Stomach (tissue), 9 donors: ENCODE results near the gene CMTM4. TPM values are rescaled to one million over a fixed set of nuclear protein-coding genes. Genes with fewer than 3 reads are reported as not detected.

Source experiments
- DNase-seq, 2 donors: peaks; one replicate each; pipeline versions ENCODE4 v3.0.0 to v3.0.0-alpha.2; 2013 to 2019
- H3K27ac ChIP-seq, 5 donors: fragments of 200-600 bp in 4 of 5; sonication (generic) in 4 of 5; one replicate each; pipeline ENCODE4 v1.5.1; 2013 to 2019; ENCODE audit warnings: mild to moderate bottlenecking in 1 of 5, moderate library complexity in 1 of 5
- H3K27me3 ChIP-seq, 3 donors: fragments of 200-600 bp; sonication (generic); one replicate each; pipeline ENCODE4 v1.5.1; 2017 to 2019; ENCODE audit warnings: mixed run types in 1 of 3
- H3K36me3 ChIP-seq, 4 donors: fragments of 200-600 bp; sonication (generic); 1 replicate in 3 of 4; 2 replicates in 1 of 4; pipeline ENCODE4 v1.5.1; 2016 to 2019
- H3K4me1 ChIP-seq, 4 donors: fragments of 200-600 bp; sonication (generic); one replicate each; pipeline ENCODE4 v1.5.1; 2016 to 2019
- H3K4me3 ChIP-seq, 4 donors: fragments of 200-600 bp; sonication (generic) in 3 of 4; one replicate each; pipeline ENCODE4 v1.5.1; 2016 to 2019; ENCODE audit warnings: mild to moderate bottlenecking in 1 of 4
- H3K9me3 ChIP-seq, 4 donors: fragments of 200-600 bp; sonication (generic); one replicate each; pipeline ENCODE4 v1.5.1; 2016 to 2019
- CTCF ChIP-seq, 7 experiments: fragments of 450-650 bp in 4 of 7; fragments of 200-600 bp in 3 of 7; sonication (generic) in 3 of 7; IDR thresholded peaks; one replicate each; pipeline ENCODE4 v1.5.1; 2016 to 2019; ENCODE audit warnings: antibody characterized with exemption in 7 of 7, control low read depth in 2 of 7, mild to moderate bottlenecking in 1 of 7
- EP300 ChIP-seq: sonication (generic); formaldehyde crosslinking; IDR thresholded peaks from one replicate; pipeline ENCODE4 v1.6.1; 2017; ENCODE audit warnings: antibody characterized with exemption
- POLR2A ChIP-seq, 4 donors: fragments of 450-650 bp; IDR thresholded peaks; one replicate each; pipeline ENCODE4 v1.6.1; 2016; ENCODE audit warnings: antibody characterized with exemption in 4 of 4, control low read depth in 2 of 4, mild to moderate bottlenecking in 1 of 4, moderate library complexity in 1 of 4
- POLR2AphosphoS5 ChIP-seq, 3 donors: sonication (generic); formaldehyde crosslinking; IDR thresholded peaks; one replicate each; pipeline ENCODE4 v1.6.1; 2016; ENCODE audit warnings: antibody characterized with exemption in 3 of 3
- WGBS, 5 donors: extraction: QIAGEN DNeasy Blood & Tissue Kit in 3 of 5; methylation state at CpG; one replicate each; pipeline versions ENCODE4 v1.1.5 to v1.1.7; 2013 to 2018; 5-methylcytosine and 5-hydroxymethylcytosine counted together
- intact Hi-C: fragments of 100-400 bp; cut with DNase I; formaldehyde crosslinking; loops from one replicate; pipeline ENCODE4 v1.15.1; 2023; ENCODE audit warnings: low total_unique reads
- polyA plus RNA-seq, 3 donors: library from polyadenylated mRNA; stranded (reverse); fragments of 200-250 nt; gene quantifications; one replicate each; pipeline ENCODE4 v1.2.3, GENCODE V29; 2013
- total RNA-seq, 5 donors: library from RNA; depleted of rRNA; stranded (reverse); fragments of >200 nt; gene quantifications; one replicate each; pipeline versions ENCODE4 v1.1.0 to v1.2.3, GENCODE V29; 2014 to 2016
- donor health status: healthy with polysubstance abuse.
- donor health status: Bipolar disorder and iron deficiency.
- donor health status: healthy.

Gene CMTM4
- total and polyA plus RNA-seq, 8 donors = 10.5 to 244 (median 42.1) TPM

DNA sequence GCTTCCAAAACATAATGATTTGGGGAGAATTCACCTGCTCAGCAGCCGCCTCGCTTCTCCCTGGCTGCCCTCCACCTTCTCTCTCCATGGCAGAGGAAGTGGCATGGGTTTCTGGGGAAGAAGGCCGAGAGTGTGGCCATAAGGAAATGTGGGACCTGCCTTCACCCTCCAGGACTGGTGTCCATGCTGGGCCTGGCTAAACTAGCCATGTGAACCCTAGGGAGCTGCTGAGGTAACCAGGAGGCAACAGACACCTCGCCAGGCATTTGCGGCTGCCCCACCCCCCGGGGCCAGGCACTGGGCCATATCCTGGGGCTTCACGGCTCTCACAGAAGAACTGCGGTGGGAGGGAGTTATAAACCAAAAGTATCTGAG is 9.9 kb upstream of the CMTM4 start:
- Histone ChIP-seq H3K9me3 (peaks cover 0 to 2% (median 1%) of the 10 kb centered on the region in 4 donors), H3K4me1 (peaks cover 7 to 29% (median 19%) of the 10 kb centered on the region in 4 donors), H3K36me3 (no peaks in the 10 kb centered on the region), H3K27ac (peak overlapping the region; percentile 6 to 68 (median 50)), H3K27me3 (no peaks in the 10 kb centered on the region), H3K4me3 (no peak overlapping the region)
- WGBS, 5 donors = 44 to 53% (median 50%) methylated on average over 7 to 8 of the region's 8 CpGs
- no peak for DNase-seq
- TF ChIP-seq CTCF (IDR thresholded peaks at IDR 0.05) (no peak), POLR2A (IDR thresholded peaks at IDR 0.05) (no peak), EP300 (no peak), POLR2AphosphoS5 (IDR thresholded peaks at IDR 0.05) (no peak)
- intact Hi-C loops = no loop called here

DNA sequence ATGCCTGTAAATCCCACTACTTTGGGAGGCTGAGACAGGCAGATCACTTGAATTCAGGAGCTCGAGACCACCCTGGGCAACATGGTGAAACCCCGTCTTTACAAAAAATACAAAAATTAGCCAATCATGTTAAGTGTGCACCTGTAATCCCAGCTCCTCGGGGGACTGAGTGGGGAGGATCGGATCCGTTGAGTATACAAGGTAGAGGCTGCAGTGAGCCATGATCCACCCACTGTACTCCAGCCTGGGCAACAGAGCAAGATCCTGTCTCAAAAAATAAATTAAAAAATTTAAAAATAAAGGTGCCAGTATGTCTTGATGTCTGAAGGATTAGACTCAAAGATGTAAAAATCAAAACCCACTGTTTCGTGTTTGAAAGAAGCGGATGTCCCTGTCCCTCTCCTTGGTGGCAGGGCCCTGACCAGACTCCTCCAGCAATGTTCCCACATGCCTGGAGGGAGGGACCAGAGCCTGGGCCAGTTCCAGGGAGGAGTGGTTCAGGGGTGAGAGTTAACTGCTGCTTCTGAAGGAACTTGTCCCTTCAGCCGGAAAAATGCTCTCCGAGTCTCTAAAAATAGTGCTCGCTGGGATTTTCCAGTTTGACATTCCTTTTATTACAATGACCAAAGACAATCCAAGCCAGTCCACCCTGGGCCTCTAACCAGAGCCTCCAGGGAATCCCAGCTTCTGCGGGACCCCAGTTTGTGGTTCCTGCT is 9.4 kb upstream of the CMTM4 start:
- Histone ChIP-seq H3K4me3 (no peak overlapping the region), H3K4me1 (peaks cover 7 to 29% (median 19%) of the 10 kb centered on the region in 4 donors), H3K36me3 (no peaks in the 10 kb centered on the region), H3K9me3 (no peaks in the 10 kb centered on the region), H3K27ac (peak overlapping the region; percentile 6 to 68 (median 50)), H3K27me3 (no peaks in the 10 kb centered on the region)
- TF ChIP-seq EP300 = no peak
- TF ChIP-seq POLR2A (IDR thresholded peaks at IDR 0.05) = no peak
- no peak for TF ChIP-seq POLR2AphosphoS5 (IDR thresholded peaks at IDR 0.05)
- no peak for TF ChIP-seq CTCF (IDR thresholded peaks at IDR 0.05)
- DNase-seq = peak; percentile 71 to 73
- 59 to 71% (median 66%) methylated on average over 11 of the region's 11 CpGs for WGBS, 5 donors
- intact Hi-C loops = no loop called here

GRCh38 chr16:66703406-66704215 is 7.1 kb upstream of the CMTM4 start:
- WGBS, 5 donors = 51 to 72% (median 67%) methylated on average over 9 of the region's 9 CpGs
- no peaks in the 10 kb centered on the region for H3K9me3 ChIP-seq
- intact Hi-C loops = no loop called here
- H3K27me3 ChIP-seq = no peaks in the 10 kb centered on the region
- DNase-seq = peak in 1 of 2 donors; percentile 60
- TF ChIP-seq POLR2AphosphoS5 (IDR thresholded peaks at IDR 0.05) = no peak
- no peak for TF ChIP-seq EP300
- TF ChIP-seq CTCF (IDR thresholded peaks at IDR 0.05) = no peak
- no peak for TF ChIP-seq POLR2A (IDR thresholded peaks at IDR 0.05)
- no peak overlapping the region for H3K4me3 ChIP-seq
- no peaks in the 10 kb centered on the region for H3K36me3 ChIP-seq
- peak overlapping the region in 2 of 5 donors; percentile 20 to 22 for H3K27ac ChIP-seq
- peaks cover 7 to 29% (median 19%) of the 10 kb centered on the region in 4 donors for H3K4me1 ChIP-seq

DNA sequence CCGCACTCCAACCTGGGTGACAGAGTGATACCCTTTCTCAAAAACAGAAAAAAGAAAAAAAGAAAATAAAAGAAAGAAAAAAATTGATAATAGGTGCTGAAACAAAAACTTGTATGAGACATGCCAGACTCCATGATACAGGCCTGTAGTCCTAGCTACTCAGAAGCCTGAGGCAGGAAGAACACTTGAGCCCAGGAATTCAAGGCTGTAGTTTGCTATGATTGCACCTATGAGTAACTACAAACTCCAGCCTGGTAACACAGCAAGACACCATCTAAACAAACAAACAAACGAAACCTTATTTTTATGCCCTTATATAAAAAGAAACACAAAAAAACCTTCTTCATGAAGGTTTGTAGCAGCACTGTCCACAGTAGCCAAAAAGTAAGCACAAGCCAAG is 5.0 kb upstream of the CMTM4 start:
- Histone ChIP-seq H3K27ac (no peak overlapping the region), H3K4me3 (no peak overlapping the region), H3K36me3 (no peaks in the 10 kb centered on the region), H3K4me1 (peaks cover 7 to 38% (median 21%) of the 10 kb centered on the region in 4 donors), H3K9me3 (no peaks in the 10 kb centered on the region), H3K27me3 (no peaks in the 10 kb centered on the region)
- intact Hi-C loops = no loop called here
- 92 to 100% (median 95%) methylated on average over 2 of the region's 2 CpGs for WGBS, 5 donors
- no peak for DNase-seq
- no peak for TF ChIP-seq POLR2AphosphoS5 (IDR thresholded peaks at IDR 0.05)
- TF ChIP-seq EP300 = no peak
- no peak for TF ChIP-seq POLR2A (IDR thresholded peaks at IDR 0.05)
- TF ChIP-seq CTCF (IDR thresholded peaks at IDR 0.05) = no peak
